ENCODE data around the gene SESN1. TPM values are rescaled to one million over a fixed set of nuclear protein-coding genes. Genes with fewer than 3 reads are reported as not detected.

The SESN1 gene
- total RNA-seq, 1 donor from 2014 or later, result 63.1 TPM

GRCh38 chr6:109060571-109060970, 34.1 kb downstream of the SESN1 start:
- DNase-seq (ENCODE audit: low spot score), result no peak

DNA sequence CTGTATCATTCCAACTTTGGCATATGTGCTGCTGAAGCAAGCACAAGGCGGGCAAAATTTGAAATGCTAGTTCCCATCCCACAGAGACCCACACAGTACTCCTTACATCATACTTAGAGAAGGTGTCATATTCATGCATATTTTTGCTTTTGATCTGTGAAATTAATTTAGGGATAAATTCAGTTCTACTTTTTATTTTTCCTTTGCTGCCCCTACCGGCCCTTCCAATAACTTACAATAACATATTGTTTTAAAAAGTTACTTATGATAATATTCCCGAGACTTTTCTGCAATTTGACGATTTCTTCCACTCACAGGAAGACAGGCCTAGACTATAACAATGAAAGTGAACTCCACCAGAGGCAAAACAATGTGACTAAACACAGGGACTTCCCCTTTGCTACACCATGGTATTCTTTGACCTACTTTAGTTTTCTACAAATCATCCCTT, 35.0 kb downstream of the SESN1 start:
- DNase-seq (ENCODE audit: low spot score), result peak; percentile 37

DNA sequence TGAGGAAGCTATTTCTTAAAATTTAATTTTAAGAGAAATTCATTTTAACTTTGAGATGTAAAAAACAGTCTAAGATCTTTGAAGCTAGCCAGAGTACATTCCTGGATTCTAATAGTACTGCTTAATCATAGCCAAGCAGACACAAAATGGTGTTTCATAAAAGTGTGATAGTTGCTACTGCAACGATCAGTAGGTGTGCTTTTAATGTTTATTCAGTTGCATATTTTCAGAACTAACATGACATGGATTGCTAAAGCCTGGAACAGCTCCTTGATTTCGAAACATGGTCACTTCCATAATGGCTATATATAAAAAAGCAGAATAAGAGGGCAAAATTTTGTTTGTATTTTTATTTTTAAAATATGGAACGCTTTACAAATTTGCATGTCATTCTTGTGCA, 35.5 kb downstream of the SESN1 start:
- no peak for DNase-seq (ENCODE audit: low spot score)

GRCh38 chr6:109058620-109059019, 36.0 kb downstream of the SESN1 start:
- DNase-seq (ENCODE audit: low spot score), result no peak

- DNase-seq (ENCODE audit: low spot score), result no peak
Observed at GRCh38 chr6:109056661-109057060, 38.0 kb downstream of the SESN1 start.

DNA sequence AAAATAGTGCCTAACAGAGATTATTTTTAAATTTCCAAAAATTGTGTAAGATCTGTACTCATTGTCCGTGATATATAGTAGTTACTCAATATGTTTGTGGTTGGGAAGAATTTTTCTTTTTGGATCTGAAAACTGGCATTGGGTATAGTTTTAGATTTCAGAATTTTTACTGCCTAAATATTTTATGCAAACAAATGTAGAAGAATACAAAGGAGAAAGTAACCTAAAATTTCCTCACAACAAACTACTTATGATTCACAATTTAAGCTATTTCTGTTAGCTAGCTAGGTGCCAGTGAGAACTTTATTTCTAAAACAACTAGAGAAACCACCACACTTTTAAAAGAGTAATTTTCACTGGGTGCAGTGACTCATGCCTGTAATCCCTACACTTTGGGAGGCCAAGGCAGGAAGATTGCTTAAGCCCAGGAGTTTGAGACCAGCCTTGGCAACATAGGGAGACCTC, 38.8 kb downstream of the SESN1 start:
- DNase-seq (ENCODE audit: low spot score), result no peak

DNA sequence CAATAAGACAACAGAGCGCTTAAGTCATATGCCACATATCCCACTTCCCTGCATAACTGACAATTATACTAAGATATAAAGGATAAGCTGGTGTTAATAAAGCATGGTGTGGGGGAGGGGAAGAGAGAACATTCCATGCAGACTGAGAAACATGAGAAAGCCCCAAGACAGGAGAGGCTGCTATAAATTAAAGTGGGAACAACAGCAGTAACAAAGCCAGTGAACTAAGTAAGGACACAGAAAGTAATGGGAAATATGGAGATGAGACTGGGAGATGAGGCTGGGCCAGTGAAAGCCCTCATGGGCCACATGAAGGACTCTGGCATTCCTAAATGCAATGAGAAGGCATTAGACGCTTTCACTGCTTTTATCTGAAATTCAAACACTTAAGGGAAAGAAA, 41.3 kb downstream of the SESN1 start:
- DNase-seq (ENCODE audit: low spot score), result no peak

DNA sequence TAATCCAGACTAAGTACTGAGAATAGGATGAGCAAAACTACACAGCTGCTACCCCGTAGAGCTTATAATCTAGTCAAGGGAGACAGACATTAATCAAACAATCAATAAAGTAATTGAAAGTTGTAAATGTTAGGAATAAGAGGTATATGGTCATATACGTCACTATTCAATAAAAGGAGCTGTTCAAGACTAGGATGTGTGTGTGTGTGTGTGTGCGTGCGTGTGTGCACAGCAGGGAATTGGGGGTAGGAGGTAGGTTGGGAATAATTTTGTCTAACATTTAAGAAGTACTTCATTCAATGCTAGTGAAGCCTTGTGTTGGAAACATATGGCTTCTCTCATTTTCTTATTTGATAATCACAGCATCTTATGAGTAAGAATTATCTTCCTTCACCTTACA, 41.8 kb downstream of the SESN1 start:
- no peak for DNase-seq (ENCODE audit: low spot score)

GRCh38 chr6:109052018-109052651, 42.5 kb downstream of the SESN1 start:
- DNase-seq (ENCODE audit: low spot score), result no peak

DNA sequence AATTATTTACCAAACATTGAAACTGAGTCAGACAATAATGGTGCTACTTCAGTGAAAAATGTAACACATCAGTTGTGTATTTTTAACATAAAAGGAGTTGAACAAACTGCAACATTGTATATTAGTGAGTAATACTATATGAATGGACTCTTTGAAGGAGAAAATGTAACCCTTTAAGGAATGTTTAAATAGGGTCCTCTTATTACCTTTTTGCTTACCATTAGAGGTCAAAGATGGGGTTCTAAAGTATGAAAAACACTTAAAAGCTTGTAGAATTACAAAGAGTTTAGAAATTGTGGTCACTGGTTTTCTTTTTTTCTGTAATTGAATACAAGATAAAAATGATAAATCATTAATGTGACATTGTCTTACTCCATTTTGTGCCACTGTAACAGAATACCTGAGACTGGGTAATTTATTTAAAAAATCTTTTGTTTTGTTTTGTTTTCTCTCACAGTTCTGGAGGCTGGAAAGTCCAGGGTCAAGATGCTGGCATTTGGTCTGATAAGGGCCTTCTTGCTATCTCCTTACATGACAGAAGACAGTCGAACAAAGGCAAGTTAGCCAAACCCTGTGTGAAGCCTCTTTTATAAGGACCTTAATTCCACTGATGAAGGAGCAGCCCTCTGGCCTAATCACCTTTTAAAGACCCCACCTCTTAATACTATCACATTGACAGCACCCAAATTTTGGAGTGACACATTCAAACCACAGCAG, 43.2 kb downstream of the SESN1 start:
- no peak for DNase-seq (ENCODE audit: low spot score)

DNA sequence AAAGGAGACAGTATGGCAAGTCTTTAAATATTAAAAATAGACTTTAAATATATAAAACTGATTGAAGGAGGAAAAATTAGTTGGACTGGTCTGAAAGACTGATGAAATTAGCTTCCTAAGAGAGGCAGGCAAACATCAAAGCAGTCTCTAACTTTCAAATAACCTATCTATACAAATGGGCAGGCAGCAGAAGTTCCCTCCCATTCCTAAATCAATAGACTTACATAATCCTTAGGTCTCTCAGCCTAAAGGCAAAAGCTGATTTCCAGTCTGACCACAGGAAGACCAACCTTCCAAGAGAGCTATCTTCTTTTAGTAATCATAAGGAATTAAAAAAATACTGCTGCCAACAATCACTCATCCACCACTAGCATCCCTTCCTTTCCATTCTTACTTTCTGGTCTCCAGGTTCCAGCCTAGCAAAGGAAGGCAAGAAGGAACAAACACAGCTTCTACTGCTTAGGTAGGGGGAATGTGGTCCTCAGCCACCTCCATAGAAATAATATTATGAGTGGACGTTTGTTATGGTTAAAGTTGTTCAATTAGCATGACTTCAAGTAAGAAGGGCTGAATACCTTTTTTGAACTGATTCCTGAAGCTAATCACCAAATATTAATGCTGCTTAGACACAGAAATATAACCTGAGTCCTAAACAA, 44.1 kb downstream of the SESN1 start:
- no peak for DNase-seq (ENCODE audit: low spot score)

DNA sequence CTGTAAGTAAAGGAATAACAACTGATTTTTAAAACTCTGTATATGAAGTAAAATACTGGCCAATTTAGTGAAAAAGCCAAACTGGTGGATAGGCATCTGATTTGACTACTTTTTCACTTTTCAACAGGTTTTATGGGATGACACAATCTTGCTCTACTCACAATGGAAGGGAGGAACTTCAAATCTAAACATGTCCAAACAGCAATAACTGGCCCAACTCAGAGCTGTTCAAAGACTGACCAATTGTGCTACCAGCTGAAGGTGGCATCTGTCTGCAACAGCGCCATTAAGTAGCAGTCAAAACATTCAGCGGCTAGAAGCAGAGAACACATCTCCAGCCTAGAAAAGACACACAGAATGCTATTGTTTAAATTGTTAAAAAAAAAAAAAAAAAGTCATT, 44.6 kb downstream of the SESN1 start:
- no peak for DNase-seq (ENCODE audit: low spot score)

DNA sequence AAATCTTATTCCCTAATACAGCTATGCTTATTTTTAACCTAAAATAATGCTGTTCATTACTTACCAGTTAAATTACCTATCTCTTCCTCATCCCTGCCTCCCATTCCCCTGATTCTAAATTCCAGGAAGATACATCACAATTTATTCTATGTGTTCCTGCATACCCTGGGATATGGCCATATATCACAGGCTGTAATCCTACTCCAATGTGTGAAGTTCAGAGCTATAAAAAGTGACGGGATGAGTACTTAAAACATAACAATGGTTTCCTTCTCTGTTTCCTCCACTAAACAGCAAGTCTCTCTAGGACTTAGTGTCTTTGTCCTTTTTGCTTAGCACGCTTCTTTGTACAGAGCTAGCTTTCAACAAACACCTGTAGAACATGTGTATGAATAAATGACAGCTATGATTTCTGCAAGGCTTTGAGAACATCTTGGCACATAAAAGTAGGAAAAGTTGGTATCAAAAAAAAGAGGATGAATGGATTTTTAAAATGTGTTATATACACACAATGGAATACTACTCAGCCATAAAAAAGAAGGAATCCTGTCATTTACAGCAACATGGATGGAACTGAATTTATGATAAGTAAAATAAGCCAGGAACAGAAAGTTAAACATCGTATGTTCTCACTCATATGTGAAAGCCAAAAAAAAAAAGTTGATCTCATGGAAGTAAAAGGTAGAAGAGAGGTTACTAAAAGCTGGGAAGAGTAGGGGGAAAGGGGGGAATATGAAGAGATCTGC, 45.8 kb downstream of the SESN1 start:
- no peak for DNase-seq (ENCODE audit: low spot score)

DNA sequence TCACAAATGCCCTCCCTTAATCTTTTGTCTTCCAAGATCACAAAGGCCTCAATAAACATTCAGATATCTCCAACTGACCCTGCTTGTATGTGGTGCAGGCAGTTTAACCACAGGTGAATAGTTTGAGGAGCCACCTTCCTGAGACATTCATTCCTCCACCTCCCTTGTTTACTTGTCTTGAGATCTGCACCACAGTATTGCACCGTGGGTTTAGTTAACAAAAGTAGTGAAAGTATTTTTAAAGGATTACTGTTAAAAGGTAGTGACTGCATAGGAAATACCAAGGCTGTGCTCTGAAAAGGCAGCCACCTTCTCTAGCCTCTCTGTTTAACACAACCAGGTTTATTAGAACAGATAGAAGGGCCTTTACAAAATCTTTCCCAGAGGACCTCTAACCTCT, 46.5 kb downstream of the SESN1 start:
- no peak for DNase-seq (ENCODE audit: low spot score)

- no peak for DNase-seq (ENCODE audit: low spot score)
Observed at GRCh38 chr6:109045493-109045892, 49.2 kb downstream of the SESN1 start.

- DNase-seq (ENCODE audit: low spot score), result no peak
Observed at GRCh38 chr6:109039795-109040194, 54.9 kb downstream of the SESN1 start.

GRCh38 chr6:109038837-109039398, 55.7 kb downstream of the SESN1 start:
- DNase-seq (ENCODE audit: low spot score), result no peak

DNA sequence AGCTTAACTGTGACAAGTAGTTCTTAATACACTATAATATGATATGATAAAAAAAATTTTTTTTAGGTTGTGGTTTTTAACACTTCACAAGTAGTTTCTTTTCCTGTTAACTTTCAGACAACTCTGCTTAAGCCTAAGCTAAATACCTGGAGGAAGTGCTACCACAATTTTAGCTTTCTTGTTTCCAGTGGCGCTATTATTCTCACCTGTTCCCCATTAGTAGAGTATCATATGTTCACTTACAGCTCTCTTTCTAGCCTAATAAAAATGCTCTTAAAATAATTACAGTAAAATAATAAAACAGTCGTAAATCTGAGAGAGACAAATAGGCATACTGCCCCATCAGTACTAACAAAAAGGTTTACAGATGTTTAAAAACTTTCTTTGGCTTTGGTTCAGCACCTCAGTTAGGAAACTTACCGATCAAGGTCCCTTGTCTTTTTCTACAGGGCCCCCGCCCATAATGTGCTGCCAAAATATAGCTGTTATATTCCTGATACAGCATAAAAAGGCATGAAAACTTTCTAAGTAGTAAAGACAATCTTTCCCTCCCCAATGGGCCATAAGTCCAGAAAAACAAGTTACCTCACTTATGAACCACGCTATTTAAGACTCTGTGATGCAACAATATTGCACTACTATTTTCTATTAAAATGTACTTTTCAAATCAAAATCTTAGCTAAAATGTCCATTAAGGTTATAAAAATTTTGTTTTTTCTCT, 57.9 kb downstream of the SESN1 start:
- DNase-seq (ENCODE audit: low spot score), result no peak

DNA sequence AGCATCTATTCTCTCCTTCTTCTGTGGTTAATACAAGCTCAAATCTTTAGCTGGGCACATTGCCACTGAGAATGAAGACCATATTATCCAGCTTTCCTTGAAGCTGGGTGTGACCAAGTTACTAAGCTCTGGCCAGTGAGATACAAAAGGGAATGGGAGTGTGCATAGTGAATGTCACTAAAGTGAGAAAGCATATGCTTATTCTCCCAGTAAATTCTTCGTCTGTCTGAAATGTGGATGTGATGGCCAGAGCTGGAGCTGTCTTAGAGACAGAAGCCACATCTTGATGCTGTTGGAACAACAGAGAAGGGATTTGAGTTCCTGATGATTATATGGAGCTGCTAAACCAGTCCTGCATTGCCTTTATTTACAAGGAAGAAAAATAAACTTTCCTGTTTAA, 60.1 kb downstream of the SESN1 start:
- DNase-seq (ENCODE audit: low spot score), result peak; percentile 88

- no peak for DNase-seq (ENCODE audit: low spot score)
Observed at GRCh38 chr6:109033655-109034054, 61.0 kb downstream of the SESN1 start.

GRCh38 chr6:109031416-109031815, 63.2 kb downstream of the SESN1 start:
- DNase-seq (ENCODE audit: low spot score), result no peak
